HepG2 (cell line): ENCODE results near the gene SH3PXD2A. TPM values are rescaled to one million over a fixed set of nuclear protein-coding genes. Genes with fewer than 3 reads are reported as not detected.

Source experiments
- CC2D1A ChIP-seq: sonication (generic); formaldehyde crosslinking; IDR thresholded peaks from 2 replicates; pipeline ENCODE4 v1.8.1; 2023; ENCODE audit warnings: mild to moderate bottlenecking, missing genetic modification reagents
- CREB3 ChIP-seq: sonication (generic); formaldehyde crosslinking; IDR thresholded peaks from 2 replicates; pipeline ENCODE4 v1.5.0; 2020; ENCODE audit warnings: missing genetic modification reagents
- GMEB2 ChIP-seq: IDR thresholded peaks from 2 replicates; pipeline ENCODE4 v1.6.1; 2016; ENCODE audit warnings: missing biosample characterization, missing genetic modification reagents, low read depth
- HNF4G ChIP-seq, 2 experiments: sonication (generic) in 1 of 2; formaldehyde crosslinking in 1 of 2; IDR thresholded peaks; 2 replicates each; pipeline versions ENCODE4 v1.4.0 to v1.6.1; 2011 to 2020; ENCODE audit warnings: borderline replicate concordance in 2 of 2, low read depth in 2 of 2, mild to moderate bottlenecking in 2 of 2, low read length in 1 of 2, missing genetic modification reagents in 1 of 2, moderate library complexity in 1 of 2
- HNRNPH1 ChIP-seq: fragments of 200-400 bp; formaldehyde crosslinking; optimal IDR thresholded peaks from 2 replicates; pipeline ENCODE3; 2017; ENCODE audit warnings: mild to moderate bottlenecking, low read depth, low read length
- IKZF4 ChIP-seq: sonication (generic); formaldehyde crosslinking; IDR thresholded peaks from 2 replicates; pipeline ENCODE4 v1.5.1; 2020; ENCODE audit warnings: borderline replicate concordance, mild to moderate bottlenecking, low read depth, missing genetic modification reagents; ENCODE audit errors: not compliant biosample characterization
- KAT2B ChIP-seq: fragments of 150-350 bp; IDR thresholded peaks from 2 replicates; pipeline ENCODE4 v1.6.1; 2014; ENCODE audit warnings: low read depth, low read length, borderline replicate concordance
- MEIS2 ChIP-seq: sonication (generic); formaldehyde crosslinking; IDR thresholded peaks from 2 replicates; pipeline ENCODE4 v1.9.0; 2021; ENCODE audit warnings: mild to moderate bottlenecking, missing genetic modification reagents
- MTA3 ChIP-seq: sonication (generic); formaldehyde crosslinking; IDR thresholded peaks from 2 replicates; pipeline ENCODE4 v1.4.0; 2020; ENCODE audit warnings: missing genetic modification reagents
- PRDM10 ChIP-seq: sonication (generic); formaldehyde crosslinking; IDR thresholded peaks from 2 replicates; pipeline ENCODE4 v1.4.0; 2020; ENCODE audit warnings: low read depth, missing genetic modification reagents
- RNF2 ChIP-seq: fragments of 450-650 bp; conservative IDR thresholded peaks from 2 replicates; pipeline ENCODE4 v1.6.1; 2016; ENCODE audit warnings: low read depth
- TCF7 ChIP-seq: sonication (generic); IDR thresholded peaks from 2 replicates; pipeline ENCODE4 v1.6.1; 2016; ENCODE audit warnings: antibody characterized with exemption, low read depth
- TEF ChIP-seq: sonication (generic); formaldehyde crosslinking; IDR thresholded peaks from 2 replicates; pipeline ENCODE4 v1.5.0; 2020; ENCODE audit warnings: missing genetic modification reagents
- TMF1 ChIP-seq: sonication (generic); formaldehyde crosslinking; IDR thresholded peaks from 2 replicates; pipeline ENCODE4 v1.8.1; 2022; ENCODE audit warnings: low read depth, missing genetic modification reagents
- ZFP36L2 ChIP-seq: sonication (generic); formaldehyde crosslinking; IDR thresholded peaks from 2 replicates; pipeline ENCODE4 v1.4.0; 2020; ENCODE audit warnings: missing genetic modification reagents
- ZFY ChIP-seq: sonication (generic); formaldehyde crosslinking; IDR thresholded peaks from 2 replicates; pipeline ENCODE4 v1.4.0; 2020; ENCODE audit warnings: missing genetic modification reagents
- ZNF510 ChIP-seq: sonication (generic); formaldehyde crosslinking; IDR thresholded peaks from 2 replicates; pipeline ENCODE4 v1.4.0; 2020; ENCODE audit warnings: low read depth, mild to moderate bottlenecking, missing genetic modification reagents
- ZNF607 ChIP-seq: sonication (generic); formaldehyde crosslinking; IDR thresholded peaks from 2 replicates; pipeline ENCODE4 v1.5.1; 2020; ENCODE audit warnings: missing genetic modification reagents, mild to moderate bottlenecking, borderline replicate concordance
- ZSCAN25 ChIP-seq: sonication (generic); formaldehyde crosslinking; IDR thresholded peaks from 2 replicates; pipeline ENCODE4 v1.8.0; 2022; ENCODE audit warnings: mild to moderate bottlenecking, missing genetic modification reagents
- polyA plus RNA-seq, 8 experiments: library from polyadenylated mRNA; depleted of rRNA in 3 of 8; stranded (reverse) in 7 of 8; unstranded in 1 of 8; fragments of >200 nt; fragmentation: Illumina TruSeq in 4 of 8; extraction: Trizol in 4 of 8; gene quantifications; 2 replicates each; pipeline versions ENCODE4 v1.2.1 to v1.2.3, GENCODE V29; 2011 to 2016; ENCODE audit warnings: low read depth in 4 of 8, missing spikeins in 1 of 8, mixed read lengths in 1 of 8; ENCODE audit not compliant: insufficient read depth in 1 of 8
- total RNA-seq, 5 experiments: library from RNA; depleted of rRNA; stranded (reverse); fragments of >200 nt; fragmentation: Illumina TruSeq; extraction: Trizol; gene quantifications; 2 replicates each; pipeline ENCODE4 v1.2.3, GENCODE V29; 2016; ENCODE audit warnings: low read depth in 1 of 5
- TF ChIP-seq, protein P1 (sequence below): sonication (generic); formaldehyde crosslinking; IDR thresholded peaks from 2 replicates; pipeline ENCODE4 v1.8.0; 2022; ENCODE audit warnings: missing genetic modification reagents, mild to moderate bottlenecking, inconsistent platforms, borderline replicate concordance

Gene SH3PXD2A
- total and polyA plus RNA-seq, 2 of the 13 experiments (the other 11 are each of a cell fraction or from before 2014, with no cell fraction given), result 11.1 to 11.3 TPM

DNA sequence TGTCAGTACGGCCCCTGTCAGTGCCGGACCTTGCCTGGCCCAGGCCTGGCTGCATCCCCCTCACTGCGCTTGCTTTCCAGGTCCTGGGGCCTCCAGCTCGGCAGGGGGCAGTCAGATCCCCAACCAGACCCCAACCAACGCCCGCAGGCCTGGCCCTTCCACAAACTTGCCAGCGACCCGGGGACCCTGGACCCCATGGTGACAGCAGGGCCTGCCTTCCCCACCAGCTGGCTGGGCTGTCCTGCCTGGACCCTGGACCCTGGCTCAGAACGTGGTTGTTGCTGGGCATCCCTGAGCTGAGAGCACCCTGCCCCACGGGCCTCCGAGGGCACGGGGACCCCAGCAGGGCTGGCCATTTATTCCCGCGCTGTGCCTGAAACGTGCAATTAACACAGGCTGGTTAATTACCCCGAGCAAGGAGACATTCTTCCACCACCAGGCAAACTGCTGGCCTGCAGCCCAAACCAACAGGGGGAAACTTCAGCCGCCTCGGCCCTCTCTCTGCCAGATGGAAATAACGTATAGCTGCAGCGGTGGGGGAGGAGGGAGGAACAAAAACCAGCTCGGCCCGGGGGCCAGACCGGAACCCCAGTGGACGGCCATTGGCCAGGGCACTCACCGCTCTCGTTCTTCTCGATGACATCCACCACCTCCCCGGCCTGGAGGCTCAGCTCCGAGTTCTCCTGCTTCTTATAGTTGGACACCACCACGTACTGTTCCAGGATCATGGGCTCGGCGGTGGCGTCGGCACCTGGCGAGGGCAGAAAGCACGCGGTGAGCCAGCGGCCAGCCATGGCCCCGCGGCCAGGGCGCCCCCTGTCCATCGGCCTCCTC, 194.8 kb downstream of the SH3PXD2A start (continued):
- TF ChIP-seq ZFY (peak; percentile 76; the same call in 1 of the 2 replicates), ZSCAN25 (peak; percentile 60), TMF1 (CRISPR knock-in tag) (0 out of 2 replicates have a peak, but pooled peaks have one; percentile 22), ZFP36L2 (no peak), KAT2B (no peak), HNRNPH1 (no peak), ZNF607 (CRISPR knock-in tag) (no peak; the same call in 1 of the 2 replicates), GMEB2 (no peak), PRDM10 (no peak; the same call in 1 of the 2 replicates), ZNF510 (CRISPR knock-in tag) (0 out of 2 replicates have a peak, but pooled peaks have one; percentile 75), CC2D1A (CRISPR knock-in tag) (no peak), HNF4G (IDR thresholded peaks at IDR 0.05; ENCODE audit: borderline replicate concordance, low read depth, low read length) (peak; percentile 80), HNF4G (CRISPR knock-in tag; IDR thresholded peaks at IDR 0.05; ENCODE audit: borderline replicate concordance, low read depth) (peak; percentile 86), TEF (CRISPR knock-in tag) (peak; percentile 41; the same call in 1 of the 2 replicates), CREB3 (CRISPR knock-in tag) (no peak), MEIS2 (CRISPR knock-in tag) (peak; percentile 65; the same call in 1 of the 2 replicates), MTA3 (CRISPR knock-in tag) (no peak), IKZF4 (CRISPR knock-in tag) (no peak), RNF2 (0 out of 2 replicates have a peak, but pooled peaks have one; percentile 36), TCF7 (no peak)
- TF ChIP-seq, protein P1, sequence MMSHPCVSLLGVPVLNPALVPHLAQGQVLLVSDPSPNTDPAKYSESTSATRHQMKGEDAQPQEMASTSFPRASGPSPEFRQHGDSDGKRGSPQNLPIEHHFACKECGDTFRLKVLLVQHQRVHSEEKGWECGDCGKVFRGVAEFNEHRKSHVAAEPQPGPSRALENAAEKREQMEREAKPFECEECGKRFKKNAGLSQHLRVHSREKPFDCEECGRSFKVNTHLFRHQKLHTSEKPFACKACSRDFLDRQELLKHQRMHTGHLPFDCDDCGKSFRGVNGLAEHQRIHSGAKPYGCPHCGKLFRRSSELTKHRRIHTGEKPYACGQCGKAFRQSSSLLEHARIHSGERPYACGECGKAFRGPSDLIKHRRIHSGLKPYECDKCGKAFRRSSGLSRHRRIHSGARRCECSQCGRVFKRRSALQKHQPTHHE (CRISPR knock-in tag), result peak; percentile 77; the same call in 1 of the 2 replicates
